Panc1 (cell line): Measurements from ENCODE around the gene SCAP. TPM values are rescaled to one million over a fixed set of nuclear protein-coding genes. Genes with fewer than 3 reads are reported as not detected.

Source experiments
- ATAC-seq: fragments of 200-7000 bp; cut with Tn5 transposase; 2 replicates; pipeline ENCODE4 v1.9.1; 2020; ENCODE audit warnings: mild to moderate bottlenecking, moderate library complexity
- BruUV-seq: library from RNA; stranded (reverse); fragments of 400-500 nt; replicated peaks from 2 replicates; lab custom pipeline; 2021; lab: Mats Ljungman, UMichigan
- CTCF ChIA-PET: fragments of 300-600 bp; sonication (Branson Sonifier 250); formaldehyde crosslinking; loops from one replicate; lab custom pipeline; 2022; ENCODE audit warnings: antibody characterized with exemption; lab: Charles Lee
- POLR2A ChIA-PET: fragments of 300-600 bp; sonication (Branson Sonifier 250); formaldehyde crosslinking; loops from one replicate; lab custom pipeline; 2022; ENCODE audit warnings: antibody characterized with exemption; lab: Charles Lee
- DNase-seq: peaks from one replicate; pipeline ENCODE4 v3.0.0-alpha.2; 2010; ENCODE audit warnings: low read depth, low spot score
- H3K27ac ChIP-seq: 2 replicates; pipeline ENCODE4 v1.5.1; 2011; ENCODE audit warnings: mild to moderate bottlenecking, low read length, inconsistent platforms
- H3K27me3 ChIP-seq: fragments of 200-500 bp; sonication (Bioruptor generic); 2 replicates; pipeline ENCODE4 v1.6.0; 2014; ENCODE audit warnings: low read length, inconsistent platforms; ENCODE audit not compliant: control insufficient read depth, insufficient read depth
- H3K36me3 ChIP-seq: fragments of 200-500 bp; sonication (Bioruptor generic); 2 replicates; pipeline ENCODE4 v1.5.1; 2014; ENCODE audit warnings: inconsistent platforms, mild to moderate bottlenecking, low read length, moderate library complexity; ENCODE audit not compliant: control insufficient read depth, insufficient read depth
- H3K4me1 ChIP-seq: 2 replicates; pipeline ENCODE4 v1.5.1; 2011; ENCODE audit warnings: inconsistent platforms, mild to moderate bottlenecking, low read length, moderate library complexity; ENCODE audit not compliant: control insufficient read depth, insufficient read depth
- H3K4me3 ChIP-seq, 2 experiments: 2 replicates each; pipeline ENCODE4 v1.5.1; 2011 to 2012; ENCODE audit warnings: low read depth in 2 of 2, low read length in 2 of 2, mild to moderate bottlenecking in 2 of 2, inconsistent platforms in 1 of 2, moderate library complexity in 1 of 2
- H3K9me3 ChIP-seq: fragments of 200-500 bp; sonication (Bioruptor generic); 2 replicates; pipeline ENCODE4 v1.5.1; 2014; ENCODE audit warnings: low read depth, mild to moderate bottlenecking, inconsistent platforms, low read length, moderate library complexity; ENCODE audit not compliant: control insufficient read depth, insufficient read depth
- CTCF ChIP-seq: fragments of 450-650 bp; IDR thresholded peaks from 2 replicates; pipeline ENCODE4 v1.5.1; 2017; ENCODE audit warnings: mild to moderate bottlenecking
- POLR2AphosphoS5 ChIP-seq: IDR thresholded peaks from 2 replicates; pipeline ENCODE4 v1.6.1; 2012; ENCODE audit warnings: mild to moderate bottlenecking, low read depth, low read length, moderate library complexity
- REST ChIP-seq, 2 experiments: IDR thresholded peaks; 2 replicates each; pipeline ENCODE4 v1.6.1; 2011 to 2012; ENCODE audit warnings: low read depth in 2 of 2, control low read depth in 1 of 2, low read length in 1 of 2, mild to moderate bottlenecking in 1 of 2, moderate library complexity in 1 of 2; ENCODE audit not compliant: insufficient read depth in 1 of 2
- SIN3A ChIP-seq: IDR thresholded peaks from 2 replicates; pipeline ENCODE4 v1.6.1; 2012; ENCODE audit warnings: low read depth, mild to moderate bottlenecking, low read length, moderate library complexity, borderline replicate concordance; ENCODE audit not compliant: insufficient read depth
- TCF7L2 ChIP-seq: IDR thresholded peaks from 2 replicates; pipeline ENCODE4 v1.6.1; 2011; ENCODE audit warnings: mild to moderate bottlenecking, low read depth, low read length, inconsistent platforms
- in situ Hi-C: cut with HindIII; loops from 2 replicates; pipeline ENCODE4 v1.10.0; 2016; ENCODE audit warnings: low sequenced_read_pairs, low pct_unique_long_range_greater_than_20kb
- intact Hi-C: fragments of 100-400 bp; cut with micrococcal nuclease; formaldehyde crosslinking; loops from one replicate; pipeline ENCODE4 v1.10.0; 2022; ENCODE audit not compliant: unreplicated experiment
- total RNA-seq: library from RNA; stranded (reverse); gene quantifications from one replicate; pipeline ENCODE4 v1.2.1, GENCODE V29; 2021; ENCODE audit not compliant: unreplicated experiment

The SCAP gene
- total RNA-seq, 1 experiment from 2014 or later: 49.7 TPM

- H3K4me1 ChIP-seq: no peaks in the 10 kb centered on the region
- ChIA-PET POLR2A (no interaction called here), CTCF (no interaction called here)
- ATAC-seq (no peak), DNase-seq (no peak)
- TF ChIP-seq REST (IDR thresholded peaks at IDR 0.05; ENCODE audit: insufficient read depth in 1 of 2, low read depth in 2 of 2, low read length in 1 of 2) (no peak), CTCF (no peak), SIN3A (no peak), POLR2AphosphoS5 (no peak), TCF7L2 (no peak)
- no peak overlapping the region for H3K27ac ChIP-seq
- no peaks in the 10 kb centered on the region for H3K9me3 ChIP-seq
- no peak overlapping the region for H3K4me3 ChIP-seq
- no TSS peak for BruUV-seq
- H3K36me3 ChIP-seq: no peaks in the 10 kb centered on the region; the same call in 1 of the 2 replicates
- in situ Hi-C loops (no loop called here), intact Hi-C loops (no loop called here)
- no peaks in the 10 kb centered on the region for H3K27me3 ChIP-seq
Observed at GRCh38 chr3:47432673-47433072, 43.1 kb downstream of the SCAP start.

- no TSS peak for BruUV-seq
- H3K27ac ChIP-seq: no peak overlapping the region
- CTCF ChIA-PET: no interaction called here
- no peaks in the 10 kb centered on the region for H3K27me3 ChIP-seq
- TF ChIP-seq SIN3A: no peak
- no peak for TF ChIP-seq REST (IDR thresholded peaks at IDR 0.05; ENCODE audit: insufficient read depth in 1 of 2, low read depth in 2 of 2, low read length in 1 of 2)
- no peak for TF ChIP-seq POLR2AphosphoS5
- TF ChIP-seq TCF7L2: no peak
- no peak for TF ChIP-seq CTCF
- H3K4me3 ChIP-seq: no peak overlapping the region
- in situ Hi-C loops: no loop called here
- POLR2A ChIA-PET: no interaction called here
- no peaks in the 10 kb centered on the region for H3K9me3 ChIP-seq
- ATAC-seq: no peak
- intact Hi-C loops: no loop called here
- no peaks in the 10 kb centered on the region for H3K4me1 ChIP-seq
- no peaks in the 10 kb centered on the region; the same call in 1 of the 2 replicates for H3K36me3 ChIP-seq
- DNase-seq: no peak
Observed at GRCh38 chr3:47431225-47431624, 44.5 kb downstream of the SCAP start.
